K562 (cell line): Measurements from ENCODE around the gene PPARD. TPM values are rescaled to one million over a fixed set of nuclear protein-coding genes. Genes with fewer than 3 reads are reported as not detected.
A peak's percentile ranks its signal among the peaks of the same experiment; 100 is the strongest.

Experiments
- ATAC-seq: fragments of 200-7000 bp; cut with Tn5 transposase; 3 replicates; pipeline ENCODE4 v1.9.1; 2020; ENCODE audit warnings: moderate library complexity
- BruUV-seq: library from RNA; stranded (reverse); fragments of 400-500 nt; replicated peaks from 2 replicates; lab custom pipeline; 2021; lab: Mats Ljungman, UMichigan
- CTCF ChIA-PET: fragments of 300-600 bp; formaldehyde crosslinking; extraction: SDS; loops from one replicate; lab custom pipeline; 2021; ENCODE audit warnings: low intra/inter-chr PET ratio; lab: Yijun Ruan, JAX
- POLR2A ChIA-PET: fragments of 300-600, 350-650 bp; sonication (Branson Sonifier 250); formaldehyde crosslinking; extraction: SDS; loops from one replicate; lab custom pipeline; 2021; ENCODE audit warnings: antibody characterized with exemption, inconsistent platforms; lab: Yijun Ruan, JAX
- DNase-seq, 4 experiments: peaks; one replicate each; pipeline versions ENCODE4 v3.0.0 to v3.0.0-alpha.2; 2011 to 2018; ENCODE audit warnings: low spot score in 3 of 4, mixed read lengths in 3 of 4; ENCODE audit errors: extremely low read depth in 1 of 4
- FAIRE-seq: peaks from 2 replicates; lab custom pipeline; 2011; peaks lifted over from hg19 to GRCh38; lab: Jason Lieb, UNC
- H2AFZ ChIP-seq: 2 replicates; pipeline ENCODE4 v1.6.0; 2011; ENCODE audit warnings: low read depth, low read length, control low read depth, inconsistent platforms
- H3K27ac ChIP-seq: fragments of 200-600 bp; 3 replicates; pipeline ENCODE4 v1.8.0; 2011; ENCODE audit warnings: low read depth, mild to moderate bottlenecking, control low read depth, inconsistent platforms, low read length, moderate library complexity, mixed read lengths; ENCODE audit errors: extremely low read depth
- H3K27me3 ChIP-seq, 2 experiments: fragments of 300-600 bp in 1 of 2; 2 replicates in 1 of 2; 3 replicates in 1 of 2; pipeline versions ENCODE4 v1.6.0 to v1.8.0; 2011; ENCODE audit warnings: inconsistent platforms in 2 of 2, low read length in 2 of 2, mild to moderate bottlenecking in 1 of 2, mixed read lengths in 1 of 2, moderate library complexity in 1 of 2; ENCODE audit not compliant: control insufficient read depth in 2 of 2, insufficient read depth in 2 of 2
- H3K36me3 ChIP-seq: fragments of 300-600 bp; 3 replicates; pipeline ENCODE4 v1.8.0; 2011; ENCODE audit warnings: mild to moderate bottlenecking, low read length, inconsistent platforms; ENCODE audit not compliant: control insufficient read depth, insufficient read depth
- H3K4me1 ChIP-seq, 2 experiments: fragments of 200-600 bp in 1 of 2; replicated peaks in 1 of 2; 2 replicates in 1 of 2; 3 replicates in 1 of 2; pipeline versions ENCODE4 v1.5.1 to v1.8.0; 2011; ENCODE audit warnings: inconsistent platforms in 2 of 2, low read length in 2 of 2, mild to moderate bottlenecking in 1 of 2, mixed read lengths in 1 of 2, moderate library complexity in 1 of 2; ENCODE audit not compliant: control insufficient read depth in 2 of 2, insufficient read depth in 2 of 2
- H3K4me2 ChIP-seq: 2 replicates; pipeline ENCODE4 v1.6.1; 2011; ENCODE audit warnings: low read length, control low read depth, inconsistent platforms, mixed read lengths; ENCODE audit not compliant: insufficient read depth
- H3K4me3 ChIP-seq: fragments of 200-600 bp; sonication (generic), shearing (Covaris generic); 2 replicates; pipeline ENCODE4 v1.5.1; 2016; ENCODE audit warnings: control low read depth, inconsistent platforms
- H3K79me2 ChIP-seq: fragments of 200-600 bp; 3 replicates; pipeline ENCODE4 v1.8.0; 2011; ENCODE audit warnings: low read length, inconsistent platforms; ENCODE audit not compliant: control insufficient read depth, insufficient read depth
- H3K9ac ChIP-seq, 2 experiments: 2 replicates each; pipeline versions ENCODE4 v1.6.0 to v1.6.1; 2011; ENCODE audit warnings: low read depth in 2 of 2, low read length in 2 of 2, control low read depth in 1 of 2, inconsistent platforms in 1 of 2, mild to moderate bottlenecking in 1 of 2, mixed read lengths in 1 of 2; ENCODE audit not compliant: insufficient read depth in 1 of 2
- H3K9me1 ChIP-seq: one replicate; pipeline ENCODE4 v1.6.0; 2011; ENCODE audit warnings: inconsistent platforms, mild to moderate bottlenecking, low read length, moderate library complexity; ENCODE audit not compliant: control insufficient read depth, insufficient read depth
- H3K9me3 ChIP-seq: replicated peaks from 2 replicates; pipeline ENCODE4 v1.5.1; 2011; ENCODE audit warnings: low read depth, low read length, inconsistent platforms; ENCODE audit not compliant: control insufficient read depth, insufficient read depth
- H4K20me1 ChIP-seq: replicated peaks from 2 replicates; pipeline ENCODE4 v1.6.1; 2011; ENCODE audit warnings: low read length, inconsistent platforms, mixed read lengths; ENCODE audit not compliant: control insufficient read depth, insufficient read depth
- ARID1B ChIP-seq: fragments of 450-650 bp; IDR thresholded peaks from 2 replicates; pipeline ENCODE4 v1.6.1; 2016; ENCODE audit warnings: antibody characterized with exemption, mild to moderate bottlenecking, inconsistent platforms
- BRCA1 ChIP-seq, 2 experiments: fragments of 450-650 bp in 1 of 2; sonication (generic) in 1 of 2; formaldehyde crosslinking in 1 of 2; IDR thresholded peaks; 2 replicates each; pipeline versions ENCODE4 v1.5.0 to v1.6.1; 2017 to 2020; ENCODE audit warnings: mild to moderate bottlenecking in 1 of 2, missing genetic modification reagents in 1 of 2
- ILF3 ChIP-seq: fragments of 450-650 bp; IDR thresholded peaks from 2 replicates; pipeline ENCODE4 v1.6.1; 2018; ENCODE audit warnings: antibody characterized with exemption, mild to moderate bottlenecking, moderate library complexity, borderline replicate concordance
- PHB2 ChIP-seq: fragments of 450-650 bp; IDR thresholded peaks from 2 replicates; pipeline ENCODE4 v1.6.1; 2017; ENCODE audit warnings: low read depth
- PHF21A ChIP-seq: fragments of 450-650 bp; IDR thresholded peaks from 2 replicates; pipeline ENCODE4 v1.6.1; 2017; ENCODE audit warnings: low read depth, borderline replicate concordance
- SMARCA4 ChIP-seq: fragments of 450-650 bp; IDR thresholded peaks from 2 replicates; pipeline ENCODE4 v1.6.1; 2016
- SMARCE1 ChIP-seq: fragments of 450-650 bp; IDR thresholded peaks from 2 replicates; pipeline ENCODE4 v1.7.1; 2016; ENCODE audit warnings: mild to moderate bottlenecking
- SMC3 ChIP-seq: conservative IDR thresholded peaks from 2 replicates; pipeline ENCODE4 v1.6.1; 2011; ENCODE audit warnings: low read depth, low read length, improper control_type of control experiment; ENCODE audit not compliant: insufficient read depth
- SRSF1 ChIP-seq: fragments of 200-400 bp; formaldehyde crosslinking; IDR thresholded peaks from 2 replicates; pipeline ENCODE4 v1.6.1; 2017; ENCODE audit warnings: mild to moderate bottlenecking, low read depth, low read length, moderate library complexity
- STAT5A ChIP-seq: IDR thresholded peaks from 2 replicates; pipeline ENCODE4 v1.6.1; 2012; ENCODE audit warnings: low read length, inconsistent platforms, borderline replicate concordance
- TAL1 ChIP-seq: fragments of 450-650 bp; IDR thresholded peaks from 2 replicates; pipeline ENCODE4 v1.6.1; 2016; ENCODE audit warnings: mild to moderate bottlenecking
- TCF3 ChIP-seq: sonication (generic); formaldehyde crosslinking; IDR thresholded peaks from 2 replicates; pipeline ENCODE4 v1.4.0; 2020; ENCODE audit warnings: mild to moderate bottlenecking, missing genetic modification reagents
- ZKSCAN3 ChIP-seq: fragments of 250-450 bp; sonication (Bioruptor Pico); IDR thresholded peaks from 2 replicates; pipeline ENCODE4 v1.4.0; 2020
- ZNF354B ChIP-seq: fragments of 250-450 bp; sonication (Bioruptor Pico); IDR thresholded peaks from 2 replicates; pipeline ENCODE4 v1.4.0; 2020
- WGBS: fragments of 100-300 bp; shearing (Covaris generic); methylation state at CpG from one replicate; pipeline ENCODE4 v1.1.6; 2016; ENCODE audit warnings: low coverage, mixed read lengths; ENCODE audit not compliant: insufficient coverage; ENCODE audit errors: missing lambda C conversion rate; 5-methylcytosine and 5-hydroxymethylcytosine counted together
- in situ Hi-C: fragments of 300-500 bp; cut with MboI; formaldehyde crosslinking; loops from 4 replicates; pipeline ENCODE4 v1.15.0; 2018; ENCODE audit warnings: inconsistent platforms, mixed read lengths
- intact Hi-C: fragments of 100-400 bp; cut with micrococcal nuclease; formaldehyde crosslinking; loops from 2 replicates; pipeline ENCODE4 v1.14.2; 2022
- polyA plus RNA-seq, 8 experiments: library from polyadenylated mRNA; depleted of rRNA in 4 of 8; stranded (reverse) in 5 of 8; unstranded in 3 of 8; fragments of >200 nt; fragmentation: Nextera tagmentation in 2 of 8; fragmentation: Illumina TruSeq in 1 of 8; extraction: Ambion mirVana in 2 of 8; extraction: Trizol in 1 of 8; gene quantifications; 2 replicates each; pipeline versions ENCODE4 v1.2.1 to v1.2.3, GENCODE V29; 2011 to 2014; ENCODE audit warnings: inconsistent platforms in 1 of 8, missing spikeins in 1 of 8
- total RNA-seq, 7 experiments: library from RNA; depleted of rRNA in 6 of 7; stranded (reverse); fragments of >200 nt in 6 of 7; fragmentation: Illumina TruSeq in 2 of 7; extraction: Trizol in 2 of 7; gene quantifications; 2 replicates each; pipeline versions ENCODE4 v1.2.1 to v1.2.3, GENCODE V29; 2011 to 2021; ENCODE audit warnings: low replicate concordance in 1 of 7
- TF ChIP-seq, protein P1 (sequence below): sonication (generic); formaldehyde crosslinking; IDR thresholded peaks from 2 replicates; pipeline ENCODE4 v1.8.0; 2022; ENCODE audit warnings: mild to moderate bottlenecking, missing genetic modification reagents
- TF ChIP-seq, protein P2 (sequence below): fragments of 250-450 bp; sonication (Bioruptor Pico); IDR thresholded peaks from 2 replicates; pipeline ENCODE4 v1.5.0; 2021; ENCODE audit warnings: mild to moderate bottlenecking, borderline replicate concordance
- TF ChIP-seq, protein P3 (sequence below): fragments of 250-450 bp; sonication (Bioruptor Pico); IDR thresholded peaks from 2 replicates; pipeline ENCODE4 v1.8.0; 2022; ENCODE audit warnings: moderate library complexity, mild to moderate bottlenecking, inconsistent platforms
- TF ChIP-seq, protein P4 (sequence below): sonication (generic); formaldehyde crosslinking; IDR thresholded peaks from 2 replicates; pipeline ENCODE4 v1.8.1; 2023; ENCODE audit warnings: mild to moderate bottlenecking, missing genetic modification reagents

Gene PPARD
- total and polyA plus RNA-seq, 9 of the 15 experiments (the other 6 are each of a cell fraction or from before 2014, with no cell fraction given): 0.14 to 13.2 (median 3.8) TPM

DNA sequence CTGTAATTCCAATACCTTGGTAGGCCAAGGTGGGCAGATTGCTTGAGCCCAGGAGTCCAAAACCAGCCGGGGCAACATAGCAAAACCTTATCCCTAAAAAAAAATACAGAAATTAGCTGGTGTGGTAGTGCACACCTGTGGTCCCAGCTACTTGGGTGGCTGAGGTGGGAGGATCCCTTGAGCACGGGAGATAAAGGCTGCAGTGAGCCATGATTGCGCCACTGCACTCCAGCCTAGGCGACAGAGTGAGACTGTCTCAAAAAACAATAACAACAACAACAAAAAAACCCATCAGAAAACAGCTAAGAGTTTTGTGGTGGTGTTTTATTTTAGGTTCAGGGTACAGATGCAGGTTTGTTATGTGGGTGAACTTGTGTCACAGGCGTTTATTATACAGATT lies 66.9 kb downstream of the PPARD start:
- ATAC-seq: peak; percentile 65; the same call in 2 of the 3 replicates
- Histone ChIP-seq H3K79me2 (no peaks in the 10 kb centered on the region), H3K27me3 (0 out of 5 replicates have a peak, but pooled peaks cover 0 to 3% of the 10 kb centered on the region in 2 experiments), H3K4me3 (no peak overlapping the region), H3K4me2 (no peak overlapping the region), H3K9ac (no peak overlapping the region), H3K9me3 (no peaks in the 10 kb centered on the region), H4K20me1 (peaks cover 23% of the 10 kb centered on the region), H3K9me1 (no peaks in the 10 kb centered on the region), H3K36me3 (peaks cover 3% of the 10 kb centered on the region; the same call in 1 of the 3 replicates), H2AFZ (no peak overlapping the region), H3K4me1 (peaks cover 4 to 7% of the 10 kb centered on the region in 2 experiments; a peak in 4 of 5 replicates), H3K27ac (no peak overlapping the region)
- DNase-seq: no peak
- ChIA-PET POLR2A (interaction anchor here (0.6 to 1.5 kb wide), 2 partner anchors 31 to 94 kb away, joined by 4 to 5 read pairs; no protein-coding TSS in a partner anchor), CTCF (no interaction called here)
- in situ Hi-C loops: no loop called here
- no TSS peak for BruUV-seq
- peak; percentile 61 for FAIRE-seq
- WGBS: 5% methylated on average over 5 of the region's 5 CpGs
- intact Hi-C loops: no loop called here
- no peak for TF ChIP-seq BRCA1 (IDR thresholded peaks at IDR 0.05)
- TF ChIP-seq BRCA1 (CRISPR knock-in tag; IDR thresholded peaks at IDR 0.05): no peak
- no peak for TF ChIP-seq ZNF354B (CRISPR knock-in tag)
- no peak for TF ChIP-seq PHF21A
- TF ChIP-seq TAL1: peak; percentile 10; the same call in 1 of the 2 replicates
- TF ChIP-seq, protein P1, sequence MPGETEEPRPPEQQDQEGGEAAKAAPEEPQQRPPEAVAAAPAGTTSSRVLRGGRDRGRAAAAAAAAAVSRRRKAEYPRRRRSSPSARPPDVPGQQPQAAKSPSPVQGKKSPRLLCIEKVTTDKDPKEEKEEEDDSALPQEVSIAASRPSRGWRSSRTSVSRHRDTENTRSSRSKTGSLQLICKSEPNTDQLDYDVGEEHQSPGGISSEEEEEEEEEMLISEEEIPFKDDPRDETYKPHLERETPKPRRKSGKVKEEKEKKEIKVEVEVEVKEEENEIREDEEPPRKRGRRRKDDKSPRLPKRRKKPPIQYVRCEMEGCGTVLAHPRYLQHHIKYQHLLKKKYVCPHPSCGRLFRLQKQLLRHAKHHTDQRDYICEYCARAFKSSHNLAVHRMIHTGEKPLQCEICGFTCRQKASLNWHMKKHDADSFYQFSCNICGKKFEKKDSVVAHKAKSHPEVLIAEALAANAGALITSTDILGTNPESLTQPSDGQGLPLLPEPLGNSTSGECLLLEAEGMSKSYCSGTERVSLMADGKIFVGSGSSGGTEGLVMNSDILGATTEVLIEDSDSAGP (CRISPR knock-in tag): no peak
- peak; percentile 18; the same call in 1 of the 2 replicates for TF ChIP-seq SMARCA4
- TF ChIP-seq, protein P2, sequence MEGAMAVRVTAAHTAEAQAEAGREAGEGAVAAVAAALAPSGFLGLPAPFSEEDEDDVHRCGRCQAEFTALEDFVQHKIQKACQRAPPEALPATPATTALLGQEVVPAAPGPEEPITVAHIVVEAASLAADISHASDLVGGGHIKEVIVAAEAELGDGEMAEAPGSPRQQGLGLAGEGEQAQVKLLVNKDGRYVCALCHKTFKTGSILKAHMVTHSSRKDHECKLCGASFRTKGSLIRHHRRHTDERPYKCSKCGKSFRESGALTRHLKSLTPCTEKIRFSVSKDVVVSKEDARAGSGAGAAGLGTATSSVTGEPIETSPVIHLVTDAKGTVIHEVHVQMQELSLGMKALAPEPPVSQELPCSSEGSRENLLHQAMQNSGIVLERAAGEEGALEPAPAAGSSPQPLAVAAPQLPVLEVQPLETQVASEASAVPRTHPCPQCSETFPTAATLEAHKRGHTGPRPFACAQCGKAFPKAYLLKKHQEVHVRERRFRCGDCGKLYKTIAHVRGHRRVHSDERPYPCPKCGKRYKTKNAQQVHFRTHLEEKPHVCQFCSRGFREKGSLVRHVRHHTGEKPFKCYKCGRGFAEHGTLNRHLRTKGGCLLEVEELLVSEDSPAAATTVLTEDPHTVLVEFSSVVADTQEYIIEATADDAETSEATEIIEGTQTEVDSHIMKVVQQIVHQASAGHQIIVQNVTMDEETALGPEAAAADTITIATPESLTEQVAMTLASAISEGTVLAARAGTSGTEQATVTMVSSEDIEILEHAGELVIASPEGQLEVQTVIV (CRISPR knock-in tag): no peak
- TF ChIP-seq ILF3: no peak
- TF ChIP-seq, protein P3, sequence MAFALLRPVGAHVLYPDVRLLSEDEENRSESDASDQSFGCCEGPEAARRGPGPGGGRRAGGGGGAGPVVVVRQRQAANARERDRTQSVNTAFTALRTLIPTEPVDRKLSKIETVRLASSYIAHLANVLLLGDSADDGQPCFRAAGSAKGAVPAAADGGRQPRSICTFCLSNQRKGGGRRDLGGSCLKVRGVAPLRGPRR (CRISPR knock-in tag): no peak
- TF ChIP-seq STAT5A: no peak
- TF ChIP-seq, protein P4, sequence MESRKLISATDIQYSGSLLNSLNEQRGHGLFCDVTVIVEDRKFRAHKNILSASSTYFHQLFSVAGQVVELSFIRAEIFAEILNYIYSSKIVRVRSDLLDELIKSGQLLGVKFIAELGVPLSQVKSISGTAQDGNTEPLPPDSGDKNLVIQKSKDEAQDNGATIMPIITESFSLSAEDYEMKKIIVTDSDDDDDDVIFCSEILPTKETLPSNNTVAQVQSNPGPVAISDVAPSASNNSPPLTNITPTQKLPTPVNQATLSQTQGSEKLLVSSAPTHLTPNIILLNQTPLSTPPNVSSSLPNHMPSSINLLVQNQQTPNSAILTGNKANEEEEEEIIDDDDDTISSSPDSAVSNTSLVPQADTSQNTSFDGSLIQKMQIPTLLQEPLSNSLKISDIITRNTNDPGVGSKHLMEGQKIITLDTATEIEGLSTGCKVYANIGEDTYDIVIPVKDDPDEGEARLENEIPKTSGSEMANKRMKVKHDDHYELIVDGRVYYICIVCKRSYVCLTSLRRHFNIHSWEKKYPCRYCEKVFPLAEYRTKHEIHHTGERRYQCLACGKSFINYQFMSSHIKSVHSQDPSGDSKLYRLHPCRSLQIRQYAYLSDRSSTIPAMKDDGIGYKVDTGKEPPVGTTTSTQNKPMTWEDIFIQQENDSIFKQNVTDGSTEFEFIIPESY (CRISPR knock-in tag): no peak
- no peak for TF ChIP-seq SRSF1
- TF ChIP-seq SMARCE1: 0 out of 2 replicates have a peak, but pooled peaks have one; percentile 15
- no peak for TF ChIP-seq PHB2
- peak; percentile 21; the same call in 1 of the 2 replicates for TF ChIP-seq ARID1B
- TF ChIP-seq ZKSCAN3 (CRISPR knock-in tag): no peak
- no peak for TF ChIP-seq SMC3
- TF ChIP-seq TCF3 (CRISPR knock-in tag): peak; percentile 51
